GM15510 (cell line): Measurements from ENCODE around the gene MRPL21.

Experiments used
- POLR2A ChIP-seq: IDR thresholded peaks from 3 replicates; pipeline ENCODE4 v1.6.1; 2011; ENCODE audit warnings: borderline replicate concordance; ENCODE audit not compliant: insufficient read length; ENCODE audit errors: extremely low read depth

Gene MRPL21

GRCh38 chr11:68872216-68873003 lies 31.2 kb downstream of the MRPL21 start:
- TF ChIP-seq POLR2A, result no peak

DNA sequence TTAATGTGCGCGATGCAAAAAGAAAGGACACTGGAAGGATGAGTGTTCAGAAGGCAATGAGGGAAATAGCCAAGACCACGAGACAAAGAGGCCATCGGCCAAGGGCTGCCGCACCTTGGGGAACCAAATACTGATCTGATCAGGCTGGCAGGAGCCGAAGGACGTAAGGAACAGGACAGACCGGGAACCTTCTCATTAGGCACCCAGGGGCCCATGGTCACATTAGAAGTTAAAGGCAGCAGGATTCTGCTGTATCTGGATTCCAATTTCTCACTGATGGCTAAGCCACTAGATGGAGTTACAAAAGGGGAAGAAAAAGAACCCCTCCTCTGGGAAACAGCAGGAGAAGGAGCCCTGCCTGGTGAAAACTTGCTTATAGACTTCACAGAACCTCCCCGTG lies 33.2 kb downstream of the MRPL21 start:
- no peak for TF ChIP-seq POLR2A

GRCh38 chr11:68868221-68868835 lies 35.3 kb downstream of the MRPL21 start:
- no peak for TF ChIP-seq POLR2A

- TF ChIP-seq POLR2A, result no peak
These were observed 36.6 kb downstream of the MRPL21 start for GRCh38 chr11:68867066-68867465.

DNA sequence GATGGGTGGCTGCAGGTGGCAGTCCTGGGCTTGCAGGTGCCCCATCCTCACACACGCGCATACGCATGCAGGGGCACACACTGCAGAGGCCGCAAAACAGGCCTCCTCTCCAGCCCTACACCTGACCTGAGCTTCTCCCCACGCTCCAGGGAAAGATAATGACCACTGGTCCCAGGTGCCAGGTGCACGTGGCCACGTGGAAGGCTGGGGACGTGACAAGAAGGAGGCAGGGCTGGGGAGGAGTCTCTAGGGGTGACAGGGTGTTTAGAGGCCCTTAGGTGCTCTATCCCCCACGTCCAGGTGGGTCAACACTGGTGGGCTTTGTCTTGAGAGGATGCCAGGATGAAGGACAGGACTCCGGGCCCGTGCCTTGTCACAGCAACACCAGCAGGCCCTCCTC lies 38.4 kb downstream of the MRPL21 start:
- TF ChIP-seq POLR2A, result no peak

DNA sequence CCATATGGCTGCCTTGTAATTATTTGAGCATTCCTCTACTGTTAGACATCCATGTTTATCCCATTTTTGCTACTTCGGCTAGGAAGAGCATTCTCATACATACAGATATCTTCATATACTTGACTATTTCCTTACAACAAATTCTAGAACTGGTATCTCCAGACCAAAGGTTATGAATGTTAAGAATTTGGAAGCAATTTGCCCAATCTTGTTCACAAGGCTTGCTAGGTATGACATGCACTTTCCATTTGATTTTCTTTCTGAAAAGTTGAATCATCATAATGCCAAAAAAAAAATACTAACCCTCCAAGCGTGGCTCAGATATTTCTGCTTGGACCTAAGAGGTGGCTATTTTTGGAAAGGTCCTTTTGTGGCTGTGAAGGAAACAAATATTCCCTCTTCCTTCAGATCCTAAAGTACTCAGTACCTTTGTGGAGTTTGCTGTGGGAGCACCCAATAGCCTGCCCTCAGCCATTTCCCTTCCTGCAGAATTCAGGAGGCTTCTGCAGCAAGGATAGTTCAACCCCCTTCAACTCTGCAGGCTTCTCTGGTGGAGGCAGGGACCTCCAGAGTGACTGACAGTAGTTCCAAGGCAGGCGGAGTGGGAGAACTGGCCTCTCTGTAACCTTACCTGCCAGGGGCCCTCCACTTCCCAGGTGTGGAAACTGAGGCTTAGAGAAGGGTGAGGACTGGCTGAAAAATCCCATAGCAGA lies 39.9 kb downstream of the MRPL21 start:
- TF ChIP-seq POLR2A, result no peak

GRCh38 chr11:68862421-68862820 lies 41.2 kb downstream of the MRPL21 start:
- TF ChIP-seq POLR2A, result no peak

GRCh38 chr11:68859123-68859522 lies 44.5 kb downstream of the MRPL21 start:
- TF ChIP-seq POLR2A, result no peak

GRCh38 chr11:68857037-68857586 lies 46.5 kb downstream of the MRPL21 start:
- TF ChIP-seq POLR2A, result no peak

- no peak for TF ChIP-seq POLR2A
These were observed 48.2 kb downstream of the MRPL21 start for GRCh38 chr11:68855205-68855981.

DNA sequence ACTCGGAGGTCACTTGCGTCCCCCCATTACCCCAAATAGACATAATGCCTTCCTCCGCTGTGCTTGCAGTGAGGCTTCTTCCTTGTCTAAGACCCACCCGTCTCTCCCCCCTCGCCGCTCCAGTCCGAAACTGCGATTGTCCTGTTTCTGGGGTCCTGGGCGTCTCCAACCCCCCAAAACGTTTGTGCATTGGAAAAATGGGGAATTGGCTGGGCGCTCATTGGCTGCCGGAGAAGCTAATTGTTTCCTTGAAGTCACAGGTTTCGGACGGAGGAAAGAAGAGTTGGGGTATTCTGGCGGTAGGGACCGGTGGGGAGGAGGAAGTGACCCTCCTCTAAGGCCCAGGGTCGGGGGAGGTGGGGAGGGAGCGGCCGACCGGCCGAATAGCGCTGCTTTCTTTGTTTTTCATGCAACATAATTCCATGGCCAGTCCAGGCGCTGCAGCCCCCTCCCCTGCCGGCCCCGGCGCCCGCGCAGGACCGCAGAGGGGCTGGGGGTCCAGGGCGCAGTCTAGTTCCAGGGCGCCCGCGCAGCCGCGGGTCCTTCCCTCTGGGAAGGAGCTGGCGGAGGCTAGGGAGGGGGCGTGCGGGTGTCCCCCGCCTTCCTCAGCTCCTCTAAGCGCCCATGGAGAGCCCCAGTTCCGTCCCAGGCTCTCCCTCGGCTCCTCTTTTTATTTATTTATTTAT lies 49.2 kb downstream of the MRPL21 start:
- no peak for TF ChIP-seq POLR2A

DNA sequence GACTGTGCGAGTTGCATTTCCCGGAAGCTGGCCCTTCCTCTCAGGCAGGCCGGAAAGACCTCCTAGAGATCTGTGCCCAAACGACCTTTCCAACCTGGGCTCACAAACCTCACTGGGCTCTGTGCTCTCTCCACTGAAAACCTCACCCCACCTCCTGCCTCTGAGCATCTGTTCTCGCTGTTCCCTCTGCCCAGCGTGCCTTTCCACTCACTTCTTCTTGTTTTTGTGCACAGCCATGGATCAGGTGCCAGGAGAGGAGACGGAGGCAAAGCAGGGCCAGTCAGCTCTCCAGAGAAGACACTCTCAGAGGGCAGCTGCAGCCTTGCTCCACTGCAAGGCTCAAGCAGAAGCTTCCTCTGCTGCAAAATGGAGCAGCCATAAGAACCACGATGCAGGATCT lies 51.0 kb downstream of the MRPL21 start:
- TF ChIP-seq POLR2A, result no peak

DNA sequence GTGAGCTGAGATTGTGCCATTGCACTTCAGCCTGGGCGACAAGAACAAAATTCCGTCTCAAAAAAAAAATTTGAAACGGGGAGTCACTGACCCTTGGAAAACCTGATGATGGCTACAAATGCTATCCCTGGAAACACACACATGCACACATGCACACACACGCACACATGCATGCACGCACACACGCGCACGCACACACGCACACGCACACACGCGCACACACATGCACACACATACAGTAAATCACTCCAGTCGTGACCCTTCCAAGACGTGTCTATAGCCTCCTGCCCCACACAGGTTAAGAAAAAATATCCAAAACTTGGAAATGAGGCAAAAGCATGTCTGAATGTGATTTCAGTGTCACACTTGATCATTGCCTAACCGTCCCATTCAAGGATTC lies 55.2 kb downstream of the MRPL21 start:
- TF ChIP-seq POLR2A, result no peak

DNA sequence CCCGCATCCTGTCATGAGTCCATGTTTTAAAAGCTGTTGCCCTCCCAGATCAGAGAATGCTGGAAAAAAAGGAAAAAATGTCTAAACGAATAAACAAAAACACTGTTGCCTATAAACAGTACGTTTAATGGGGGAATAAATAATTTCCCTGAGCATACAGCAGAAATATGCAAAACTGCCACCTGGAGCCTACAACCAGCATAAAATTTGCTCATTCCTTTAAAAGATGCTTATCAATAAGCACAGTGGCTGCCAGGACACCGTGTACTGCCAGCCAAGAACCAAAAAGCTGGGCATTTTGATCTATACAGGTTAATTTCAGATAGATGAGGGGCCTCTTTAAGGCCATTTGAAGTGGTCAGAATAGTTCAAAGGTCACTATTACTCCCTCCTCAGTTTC lies 56.2 kb downstream of the MRPL21 start:
- no peak for TF ChIP-seq POLR2A
